ENCODE data around the gene WBP1.

The WBP1 gene

DNA sequence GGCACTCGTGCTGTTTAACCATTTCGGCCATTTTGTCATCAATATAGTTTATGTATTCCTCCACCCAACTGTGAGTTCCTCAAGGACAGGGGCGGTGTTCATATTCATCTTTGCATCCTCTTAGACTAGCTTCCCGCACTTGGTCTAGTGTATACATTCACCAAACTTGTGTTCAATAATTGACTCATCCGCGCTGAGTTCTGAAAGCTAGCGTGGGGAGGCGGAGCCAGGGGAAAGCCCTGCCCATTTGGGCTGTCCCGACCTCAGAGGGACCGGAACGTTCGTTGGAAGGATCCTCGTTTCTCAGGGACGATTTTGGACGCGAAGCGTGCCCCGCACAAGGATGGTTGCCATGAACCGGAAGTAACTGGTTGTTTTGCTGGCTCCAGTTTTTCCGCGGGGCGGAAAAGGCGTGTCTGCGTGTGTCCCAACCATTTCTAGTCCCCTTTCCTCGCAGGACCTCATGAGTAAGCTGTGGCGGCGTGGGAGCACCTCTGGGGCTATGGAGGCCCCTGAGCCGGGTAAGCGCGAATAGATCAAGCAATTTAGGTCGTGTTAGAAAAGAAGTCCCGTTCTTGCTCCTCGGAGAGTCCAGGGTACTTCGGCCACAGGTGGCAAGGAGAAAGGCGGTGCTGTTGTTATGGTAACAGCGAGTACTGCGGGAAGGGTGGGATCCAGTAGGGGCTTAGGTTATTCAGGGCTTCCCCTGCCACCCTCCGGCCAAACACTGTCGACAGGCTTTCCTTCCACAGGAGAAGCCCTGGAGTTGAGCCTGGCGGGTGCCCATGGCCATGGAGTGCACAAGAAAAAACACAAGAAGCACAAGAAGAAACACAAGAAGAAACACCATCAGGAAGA lies 3.4 kb upstream of the WBP1 start, which contains the start of gene INO80B:
Gene INO80B, plus strand, starts transcription at position 434 of the 858 bp plus-strand sequence. Its CDS starts 30 bp downstream, at position 464.
- Histone ChIP-seq H2BK12ac (ENCODE audit: low read length) (no peak within 1 kb of the TSS), H3K27me3 (ENCODE audit: control insufficient read depth in 3 of 3, insufficient read depth in 3 of 3, low read depth in 1 of 3, low read length in 3 of 3) (peaks cover 0 to 5% (median 0%) of the 10 kb centered on the region in 3 experiments), H3K9me3 (replicated peaks in 1 of 2; ENCODE audit: control insufficient read depth in 2 of 2, insufficient read depth in 1 of 2, low read depth in 1 of 2, low read length in 2 of 2) (no peaks in the 10 kb centered on the region), H3K4me3 (ENCODE audit: low read length in 2 of 2) (peak within 1 kb of the TSS; percentile 60 to 84), H3K4ac (ENCODE audit: low read length) (no peak within 1 kb of the TSS), H3K4me1 (ENCODE audit: control insufficient read depth in 2 of 2, insufficient read depth in 1 of 2, low read depth in 1 of 2, low read length in 2 of 2) (peaks cover 7 to 18% of the 10 kb centered on the region in 2 donors), H3K36me3 (replicated peaks in 1 of 2; ENCODE audit: control insufficient read depth in 2 of 2, insufficient read depth in 2 of 2, low read length in 2 of 2) (peaks cover 0 to 9% of the 10 kb centered on the region in 2 donors), H4K8ac (ENCODE audit: low read depth, low read length) (no peak within 1 kb of the TSS), H3K23ac (ENCODE audit: low read depth, low read length, poor library complexity) (no peak within 1 kb of the TSS), H3K18ac (ENCODE audit: low read length) (no peak within 1 kb of the TSS), H2BK120ac (ENCODE audit: low read depth, low read length) (no peak within 1 kb of the TSS), H2AFZ (ENCODE audit: low read length) (peak within 1 kb of the TSS; percentile 83), H3K27ac (replicated peaks; ENCODE audit: low read length) (no peak within 1 kb of the TSS), H3K79me1 (ENCODE audit: low read depth, low read length) (peaks cover 8% of the 10 kb centered on the region), H3K4me2 (ENCODE audit: insufficient read depth, low read length, poor library complexity, severe bottlenecking) (peak within 1 kb of the TSS; percentile 62), H4K91ac (ENCODE audit: low read depth, low read length, poor library complexity) (no peak within 1 kb of the TSS), H2AK5ac (ENCODE audit: low read depth, low read length) (no peak within 1 kb of the TSS), H3K9ac (ENCODE audit: low read depth, low read length, poor library complexity) (peak within 1 kb of the TSS; percentile 32), H3K14ac (ENCODE audit: low read length) (no peak within 1 kb of the TSS), H2BK15ac (ENCODE audit: low read length) (no peak within 1 kb of the TSS), H2BK5ac (ENCODE audit: low read length) (peak within 1 kb of the TSS; percentile 43)
- WGBS, 2 donors (ENCODE audit: extremely low coverage in 2 of 2, insufficient read length in 2 of 2, insufficient replicate concordance in 1 of 2), result no CpG with 5 or more reads among the region's 40 CpGs
- peak; percentile 98 for DNase-seq (ENCODE audit: low spot score)

DNA sequence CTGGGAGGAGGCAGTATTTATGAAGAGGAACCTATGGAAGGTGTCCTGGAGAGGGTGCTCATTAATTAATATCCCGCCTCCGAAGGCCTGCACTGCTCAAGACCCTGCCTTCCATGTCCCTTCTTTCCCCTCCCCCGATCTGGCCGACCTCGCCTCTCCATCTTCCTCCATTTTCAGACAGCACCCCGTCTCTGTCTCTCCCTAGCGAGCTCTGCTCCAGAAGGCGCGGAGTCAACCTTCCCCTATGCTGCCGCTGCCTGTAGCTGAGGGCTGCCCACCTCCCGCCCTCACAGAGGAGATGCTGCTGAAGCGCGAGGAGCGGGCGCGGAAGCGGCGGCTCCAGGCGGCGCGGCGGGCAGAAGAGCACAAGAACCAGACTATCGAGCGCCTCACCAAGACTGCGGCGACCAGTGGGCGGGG lies 1.1 kb upstream of the WBP1 start:
- H4K8ac ChIP-seq (ENCODE audit: low read depth, low read length), result no peak overlapping the region
- H3K27ac ChIP-seq (replicated peaks; ENCODE audit: low read length), result peak overlapping the region; percentile 96
- no peak overlapping the region for H2AK5ac ChIP-seq (ENCODE audit: low read depth, low read length)
- H2BK5ac ChIP-seq (ENCODE audit: low read length), result peak overlapping the region; percentile 95
- no peak overlapping the region for H4K91ac ChIP-seq (ENCODE audit: low read depth, low read length, poor library complexity)
- no peaks in the 10 kb centered on the region for H3K27me3 ChIP-seq (ENCODE audit: control insufficient read depth in 3 of 3, insufficient read depth in 3 of 3, low read depth in 1 of 3, low read length in 3 of 3)
- H3K9me3 ChIP-seq (replicated peaks in 1 of 2; ENCODE audit: control insufficient read depth in 2 of 2, insufficient read depth in 1 of 2, low read depth in 1 of 2, low read length in 2 of 2), result no peaks in the 10 kb centered on the region
- peaks cover 13 to 31% of the 10 kb centered on the region in 2 donors for H3K36me3 ChIP-seq (replicated peaks in 1 of 2; ENCODE audit: control insufficient read depth in 2 of 2, insufficient read depth in 2 of 2, low read length in 2 of 2)
- peak overlapping the region; percentile 77 for H3K4me2 ChIP-seq (ENCODE audit: insufficient read depth, low read length, poor library complexity, severe bottlenecking)
- WGBS, 2 donors (ENCODE audit: extremely low coverage in 2 of 2, insufficient read length in 2 of 2, insufficient replicate concordance in 1 of 2), result no CpG with 5 or more reads among the region's 27 CpGs
- peak overlapping the region; percentile 90 for H2AFZ ChIP-seq (ENCODE audit: low read length)
- peaks cover 7 to 18% of the 10 kb centered on the region in 2 donors for H3K4me1 ChIP-seq (ENCODE audit: control insufficient read depth in 2 of 2, insufficient read depth in 1 of 2, low read depth in 1 of 2, low read length in 2 of 2)
- H3K4me3 ChIP-seq (ENCODE audit: low read length in 2 of 2), result peak overlapping the region; percentile 67 to 85
- peak overlapping the region; percentile 83 for H3K23ac ChIP-seq (ENCODE audit: low read depth, low read length, poor library complexity)
- peak overlapping the region; percentile 97 for H3K18ac ChIP-seq (ENCODE audit: low read length)
- H2BK12ac ChIP-seq (ENCODE audit: low read length), result peak overlapping the region; percentile 7
- H3K9ac ChIP-seq (ENCODE audit: low read depth, low read length, poor library complexity), result peak overlapping the region; percentile 85
- H3K4ac ChIP-seq (ENCODE audit: low read length), result no peak overlapping the region
- H2BK15ac ChIP-seq (ENCODE audit: low read length), result no peak overlapping the region
- H3K79me1 ChIP-seq (ENCODE audit: low read depth, low read length), result peaks cover 8% of the 10 kb centered on the region
- DNase-seq (ENCODE audit: low spot score), result no peak
- H3K14ac ChIP-seq (ENCODE audit: low read length), result no peak overlapping the region
- H2BK120ac ChIP-seq (ENCODE audit: low read depth, low read length), result no peak overlapping the region

DNA sequence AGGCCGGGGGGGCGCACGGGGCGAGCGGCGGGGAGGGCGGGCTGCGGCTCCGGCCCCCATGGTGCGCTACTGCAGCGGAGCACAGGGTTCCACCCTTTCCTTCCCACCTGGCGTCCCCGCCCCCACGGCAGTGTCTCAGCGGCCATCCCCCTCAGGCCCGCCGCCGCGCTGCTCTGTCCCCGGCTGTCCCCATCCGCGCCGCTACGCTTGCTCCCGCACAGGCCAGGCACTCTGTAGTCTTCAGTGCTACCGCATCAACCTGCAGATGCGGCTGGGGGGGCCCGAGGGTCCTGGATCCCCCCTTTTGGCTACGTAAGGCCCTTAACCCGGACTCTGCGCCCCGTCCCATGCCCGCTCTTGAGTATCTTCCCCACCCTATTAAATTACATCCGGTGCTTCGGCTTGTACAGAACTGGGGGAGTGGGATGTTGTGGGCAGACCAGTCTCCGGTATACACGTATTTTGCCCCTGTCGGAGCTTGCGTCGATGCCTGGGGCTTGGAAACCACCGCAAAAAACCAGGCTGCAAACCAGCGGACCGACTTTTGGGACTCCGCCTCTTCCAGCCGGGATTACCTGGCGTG lies 598 bp upstream of the WBP1 start:
- DNase-seq (ENCODE audit: low spot score), result peak; percentile 67

DNA sequence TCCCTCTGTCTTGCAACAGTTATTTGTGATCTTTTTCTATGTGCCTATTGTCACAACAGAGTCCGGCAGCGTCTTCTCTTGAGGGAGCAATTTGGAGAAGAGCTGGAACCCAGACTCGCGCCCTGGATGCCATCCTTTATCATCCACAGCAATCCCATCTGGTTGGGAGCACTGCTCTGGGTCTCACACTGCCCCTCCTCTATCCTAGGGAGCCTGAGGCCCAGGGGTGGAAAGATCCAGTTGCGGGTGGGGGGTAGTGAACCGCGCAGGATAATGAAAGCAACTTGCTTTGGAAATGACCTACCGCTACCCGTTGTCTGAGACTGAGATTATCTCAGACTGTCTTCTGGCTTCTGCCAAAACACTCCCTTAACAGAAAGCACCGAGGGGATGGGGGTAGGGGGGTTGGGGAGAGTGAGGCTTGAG lies 713 bp downstream of the WBP1 start:
- Histone ChIP-seq H3K4me2 (ENCODE audit: insufficient read depth, low read length, poor library complexity, severe bottlenecking) (peak overlapping the region; percentile 87), H3K23ac (ENCODE audit: low read depth, low read length, poor library complexity) (no peak overlapping the region), H3K18ac (ENCODE audit: low read length) (no peak overlapping the region), H2BK120ac (ENCODE audit: low read depth, low read length) (no peak overlapping the region), H3K36me3 (replicated peaks in 1 of 2; ENCODE audit: control insufficient read depth in 2 of 2, insufficient read depth in 2 of 2, low read length in 2 of 2) (peaks cover 24 to 43% of the 10 kb centered on the region in 2 donors), H3K14ac (ENCODE audit: low read length) (no peak overlapping the region), H2AK5ac (ENCODE audit: low read depth, low read length) (peak overlapping the region; percentile 77), H4K91ac (ENCODE audit: low read depth, low read length, poor library complexity) (no peak overlapping the region), H3K4ac (ENCODE audit: low read length) (no peak overlapping the region), H2BK5ac (ENCODE audit: low read length) (no peak overlapping the region), H3K4me3 (ENCODE audit: low read length in 2 of 2) (peak overlapping the region; percentile 92 to 99), H3K4me1 (ENCODE audit: control insufficient read depth in 2 of 2, insufficient read depth in 1 of 2, low read depth in 1 of 2, low read length in 2 of 2) (peaks cover 7 to 18% of the 10 kb centered on the region in 2 donors), H2AFZ (ENCODE audit: low read length) (peak overlapping the region; percentile 71), H3K27me3 (ENCODE audit: control insufficient read depth in 3 of 3, insufficient read depth in 3 of 3, low read depth in 1 of 3, low read length in 3 of 3) (no peaks in the 10 kb centered on the region), H2BK12ac (ENCODE audit: low read length) (no peak overlapping the region), H2BK15ac (ENCODE audit: low read length) (no peak overlapping the region), H3K79me1 (ENCODE audit: low read depth, low read length) (peaks cover 8% of the 10 kb centered on the region), H3K9ac (ENCODE audit: low read depth, low read length, poor library complexity) (peak overlapping the region; percentile 86), H4K8ac (ENCODE audit: low read depth, low read length) (no peak overlapping the region), H3K27ac (replicated peaks; ENCODE audit: low read length) (no peak overlapping the region), H3K9me3 (replicated peaks in 1 of 2; ENCODE audit: control insufficient read depth in 2 of 2, insufficient read depth in 1 of 2, low read depth in 1 of 2, low read length in 2 of 2) (no peaks in the 10 kb centered on the region)
- WGBS, 2 donors (ENCODE audit: extremely low coverage in 2 of 2, insufficient read length in 2 of 2, insufficient replicate concordance in 1 of 2), result no CpG with 5 or more reads among the region's 10 CpGs
- no peak for DNase-seq (ENCODE audit: low spot score)

More for the DNA sequence above, 598 bp upstream of the WBP1 start:
- peak overlapping the region; percentile 95 for H2BK5ac ChIP-seq (ENCODE audit: low read length)
- no CpG with 5 or more reads among the region's 46 CpGs for WGBS, 2 donors (ENCODE audit: extremely low coverage in 2 of 2, insufficient read length in 2 of 2, insufficient replicate concordance in 1 of 2)
- H3K9me3 ChIP-seq (replicated peaks in 1 of 2; ENCODE audit: control insufficient read depth in 2 of 2, insufficient read depth in 1 of 2, low read depth in 1 of 2, low read length in 2 of 2), result no peaks in the 10 kb centered on the region
- no peak overlapping the region for H4K91ac ChIP-seq (ENCODE audit: low read depth, low read length, poor library complexity)
- peak overlapping the region; percentile 77 for H3K4me2 ChIP-seq (ENCODE audit: insufficient read depth, low read length, poor library complexity, severe bottlenecking)
- peak overlapping the region; percentile 96 for H3K27ac ChIP-seq (replicated peaks; ENCODE audit: low read length)
- peak overlapping the region; percentile 96 for H3K18ac ChIP-seq (ENCODE audit: low read length)
- no peak overlapping the region for H2BK15ac ChIP-seq (ENCODE audit: low read length)
- H3K14ac ChIP-seq (ENCODE audit: low read length), result no peak overlapping the region
- no peak overlapping the region for H4K8ac ChIP-seq (ENCODE audit: low read depth, low read length)
- H2BK12ac ChIP-seq (ENCODE audit: low read length), result peak overlapping the region; percentile 11
- H3K79me1 ChIP-seq (ENCODE audit: low read depth, low read length), result peaks cover 8% of the 10 kb centered on the region
- H3K23ac ChIP-seq (ENCODE audit: low read depth, low read length, poor library complexity), result peak overlapping the region; percentile 92
- H3K9ac ChIP-seq (ENCODE audit: low read depth, low read length, poor library complexity), result peak overlapping the region; percentile 89
- H2AFZ ChIP-seq (ENCODE audit: low read length), result peak overlapping the region; percentile 90
- H3K27me3 ChIP-seq (ENCODE audit: control insufficient read depth in 3 of 3, insufficient read depth in 3 of 3, low read depth in 1 of 3, low read length in 3 of 3), result no peaks in the 10 kb centered on the region
- H3K36me3 ChIP-seq (replicated peaks in 1 of 2; ENCODE audit: control insufficient read depth in 2 of 2, insufficient read depth in 2 of 2, low read length in 2 of 2), result peaks cover 18 to 36% of the 10 kb centered on the region in 2 donors
- H2BK120ac ChIP-seq (ENCODE audit: low read depth, low read length), result no peak overlapping the region
- H3K4ac ChIP-seq (ENCODE audit: low read length), result peak overlapping the region; percentile 45
- peak overlapping the region; percentile 67 to 85 for H3K4me3 ChIP-seq (ENCODE audit: low read length in 2 of 2)
- peaks cover 7 to 18% of the 10 kb centered on the region in 2 donors for H3K4me1 ChIP-seq (ENCODE audit: control insufficient read depth in 2 of 2, insufficient read depth in 1 of 2, low read depth in 1 of 2, low read length in 2 of 2)
- H2AK5ac ChIP-seq (ENCODE audit: low read depth, low read length), result peak overlapping the region; percentile 64
